ENCODE data around the gene KCNMA1. TPM values are rescaled to one million over a fixed set of nuclear protein-coding genes. Genes with fewer than 3 reads are reported as not detected.

Gene KCNMA1
- total and polyA plus RNA-seq, 3 donors from 2014 or later = 13.6 to 36.1 (median 24.7) TPM

DNA sequence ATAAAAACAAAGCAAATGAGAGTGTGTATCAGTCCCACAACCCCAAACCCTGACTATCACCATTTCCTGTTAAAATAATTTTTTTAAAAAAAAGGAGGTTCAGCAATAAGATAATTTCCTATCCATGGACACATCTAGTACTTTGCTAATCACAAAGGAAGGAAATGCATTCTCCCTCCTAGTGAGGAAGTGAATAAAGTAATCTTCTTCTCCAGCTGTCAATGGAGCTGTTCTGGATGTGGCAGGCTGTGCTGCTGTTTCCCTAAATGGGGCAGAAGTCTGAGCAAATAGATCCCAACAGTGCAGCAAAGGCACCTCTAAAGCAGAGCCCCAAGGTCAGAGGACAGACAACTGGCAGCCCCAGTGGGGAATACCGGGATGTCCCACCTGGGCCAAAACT lies 540.0 kb downstream of the KCNMA1 start:
- H3K4me3 ChIP-seq = no peak overlapping the region
- WGBS, 2 donors = 80 to 82% methylated on average over 1 of the region's 1 CpG
- DNase-seq = no peak
- H3K36me3 ChIP-seq (ENCODE audit: low read depth, missing control alignments) = no peaks in the 10 kb centered on the region
- no peak overlapping the region for H3K27ac ChIP-seq
- intact Hi-C loops (cut with DNase I; ENCODE audit: low total_unique reads) = no loop called here
- no peaks in the 10 kb centered on the region for H3K9me3 ChIP-seq
- no peaks in the 10 kb centered on the region for H3K4me1 ChIP-seq
- TF ChIP-seq POLR2A (IDR thresholded peaks at IDR 0.05) = no peak
- TF ChIP-seq, protein P1, sequence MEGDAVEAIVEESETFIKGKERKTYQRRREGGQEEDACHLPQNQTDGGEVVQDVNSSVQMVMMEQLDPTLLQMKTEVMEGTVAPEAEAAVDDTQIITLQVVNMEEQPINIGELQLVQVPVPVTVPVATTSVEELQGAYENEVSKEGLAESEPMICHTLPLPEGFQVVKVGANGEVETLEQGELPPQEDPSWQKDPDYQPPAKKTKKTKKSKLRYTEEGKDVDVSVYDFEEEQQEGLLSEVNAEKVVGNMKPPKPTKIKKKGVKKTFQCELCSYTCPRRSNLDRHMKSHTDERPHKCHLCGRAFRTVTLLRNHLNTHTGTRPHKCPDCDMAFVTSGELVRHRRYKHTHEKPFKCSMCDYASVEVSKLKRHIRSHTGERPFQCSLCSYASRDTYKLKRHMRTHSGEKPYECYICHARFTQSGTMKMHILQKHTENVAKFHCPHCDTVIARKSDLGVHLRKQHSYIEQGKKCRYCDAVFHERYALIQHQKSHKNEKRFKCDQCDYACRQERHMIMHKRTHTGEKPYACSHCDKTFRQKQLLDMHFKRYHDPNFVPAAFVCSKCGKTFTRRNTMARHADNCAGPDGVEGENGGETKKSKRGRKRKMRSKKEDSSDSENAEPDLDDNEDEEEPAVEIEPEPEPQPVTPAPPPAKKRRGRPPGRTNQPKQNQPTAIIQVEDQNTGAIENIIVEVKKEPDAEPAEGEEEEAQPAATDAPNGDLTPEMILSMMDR (IDR thresholded peaks at IDR 0.05) = no peak
- no peaks in the 10 kb centered on the region for H3K27me3 ChIP-seq

DNA sequence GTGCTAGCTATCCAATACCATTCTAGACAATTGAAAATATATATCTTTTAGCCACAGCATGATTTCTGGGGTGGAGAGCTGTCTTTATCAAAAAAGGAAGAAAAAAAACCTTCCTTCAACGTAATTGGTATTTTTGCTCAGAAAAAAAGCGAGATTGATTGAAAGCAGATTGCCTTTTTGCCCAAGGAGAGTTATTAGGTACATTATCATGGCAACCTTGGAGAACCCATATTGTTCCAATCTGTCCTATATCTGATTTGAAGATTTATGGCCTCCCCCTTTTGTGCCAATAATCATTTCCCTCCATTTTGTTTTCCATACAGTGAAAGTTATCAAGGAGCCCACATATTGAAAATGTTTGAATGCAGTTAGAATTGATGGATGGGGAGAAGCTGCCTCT lies 544.5 kb downstream of the KCNMA1 start:
- WGBS, 2 donors = 92 to 93% methylated on average over 2 of the region's 2 CpGs
- Histone ChIP-seq H3K4me3 (no peak overlapping the region), H3K36me3 (ENCODE audit: low read depth, missing control alignments) (no peaks in the 10 kb centered on the region), H3K27me3 (no peaks in the 10 kb centered on the region), H3K27ac (no peak overlapping the region), H3K9me3 (no peaks in the 10 kb centered on the region), H3K4me1 (no peaks in the 10 kb centered on the region)
- DNase-seq = no peak
- intact Hi-C loops (cut with DNase I; ENCODE audit: low total_unique reads) = no loop called here
- TF ChIP-seq POLR2A (IDR thresholded peaks at IDR 0.05) = no peak
- TF ChIP-seq, protein P1 (IDR thresholded peaks at IDR 0.05) = no peak

DNA sequence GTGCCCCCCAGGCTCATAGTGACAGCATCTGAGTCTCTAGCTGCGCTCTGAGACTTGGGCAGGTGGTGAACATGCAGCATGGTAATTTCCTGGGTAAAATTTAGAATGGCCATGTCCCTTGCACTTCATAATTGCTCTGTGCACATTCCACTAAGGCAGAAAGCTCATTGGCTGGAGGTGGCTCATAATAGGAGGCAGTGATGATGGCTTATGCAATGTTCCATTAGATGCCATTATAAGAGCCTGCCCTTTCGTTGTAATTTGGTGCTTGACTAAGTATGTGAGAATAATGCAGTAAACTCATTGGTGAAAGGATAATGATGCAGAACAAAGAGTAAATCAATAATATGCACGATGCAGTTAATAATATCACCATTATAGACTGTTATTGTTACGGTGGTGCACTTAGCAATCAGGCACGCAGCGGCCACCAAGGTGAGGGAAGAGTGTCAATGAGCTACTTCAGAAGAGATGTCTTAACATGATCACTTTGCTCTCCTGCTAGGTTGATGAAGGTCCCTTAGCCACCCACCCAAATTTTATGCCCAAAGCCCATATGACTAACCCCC lies 545.9 kb downstream of the KCNMA1 start:
- Histone ChIP-seq H3K9me3 (no peaks in the 10 kb centered on the region), H3K27ac (no peak overlapping the region), H3K4me3 (no peak overlapping the region), H3K36me3 (ENCODE audit: low read depth, missing control alignments) (no peaks in the 10 kb centered on the region), H3K27me3 (no peaks in the 10 kb centered on the region), H3K4me1 (no peaks in the 10 kb centered on the region)
- intact Hi-C loops (cut with DNase I; ENCODE audit: low total_unique reads) = no loop called here
- TF ChIP-seq, protein P1 (IDR thresholded peaks at IDR 0.05) = no peak
- TF ChIP-seq POLR2A (IDR thresholded peaks at IDR 0.05) = no peak
- no peak for DNase-seq
- WGBS, 2 donors = 89 to 95% methylated on average over 6 of the region's 6 CpGs

DNA sequence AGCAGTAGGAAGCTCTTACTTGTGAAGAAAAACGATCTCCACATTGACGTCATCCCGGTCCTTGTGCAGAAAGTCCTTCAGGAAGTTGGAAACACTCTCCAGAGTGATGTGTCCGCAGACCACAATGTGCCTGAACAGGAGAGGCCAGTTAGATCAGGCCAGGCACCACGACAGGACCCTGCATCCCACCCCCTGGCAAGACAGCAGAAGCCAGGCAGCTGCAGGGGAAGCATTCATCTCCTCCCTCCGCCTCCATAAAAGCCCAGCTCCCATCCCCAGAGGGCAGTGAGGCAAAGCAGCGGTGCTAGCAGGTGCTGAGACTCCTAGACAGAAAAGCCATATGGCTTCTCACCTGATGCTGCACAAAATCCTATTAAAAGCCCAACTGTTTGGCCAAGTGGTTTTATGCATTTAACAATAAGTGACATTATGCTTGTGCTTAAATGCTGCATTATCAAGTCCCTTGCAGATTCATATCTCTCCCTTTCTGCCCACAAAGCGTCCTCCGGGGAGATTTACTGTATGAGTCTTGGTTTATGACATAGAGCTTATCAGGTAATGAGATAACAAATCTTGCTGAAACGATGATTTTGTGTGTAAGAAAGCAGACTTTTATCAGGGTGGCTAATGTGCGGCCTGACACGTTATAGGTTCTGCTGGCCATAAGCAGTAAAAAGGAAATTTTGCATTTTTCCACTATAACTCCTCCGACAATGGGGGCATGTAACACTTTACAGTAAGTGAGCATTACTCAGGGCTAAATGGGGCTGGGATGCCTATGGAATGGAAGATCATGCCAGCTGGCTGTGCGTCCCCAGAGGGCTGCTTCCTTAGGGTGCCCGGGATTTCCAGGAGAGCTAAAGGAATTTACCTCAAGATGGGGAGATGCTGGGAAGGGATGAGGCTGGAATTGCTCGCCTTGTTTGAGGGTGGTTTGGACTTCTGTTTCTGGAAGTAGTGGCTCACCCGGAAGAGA lies 546.9 kb downstream of the KCNMA1 start:
- no peaks in the 10 kb centered on the region for H3K4me1 ChIP-seq
- H3K27ac ChIP-seq = no peak overlapping the region
- no peaks in the 10 kb centered on the region for H3K9me3 ChIP-seq
- 84 to 85% methylated on average over 14 to 17 of the region's 17 CpGs for WGBS, 2 donors
- intact Hi-C loops (cut with DNase I; ENCODE audit: low total_unique reads) = no loop called here
- no peak overlapping the region for H3K4me3 ChIP-seq
- DNase-seq = no peak
- no peak for TF ChIP-seq POLR2A (IDR thresholded peaks at IDR 0.05)
- TF ChIP-seq, protein P1 (IDR thresholded peaks at IDR 0.05) = no peak
- no peaks in the 10 kb centered on the region for H3K27me3 ChIP-seq
- H3K36me3 ChIP-seq (ENCODE audit: low read depth, missing control alignments) = no peaks in the 10 kb centered on the region
